OCI-LY3 (cell line): Measurements from ENCODE around the gene ZBTB49.

Experiments used
- CTCF ChIP-seq: fragments of 200-600, 300-600 bp; sonication (generic); IDR thresholded peaks from 2 replicates; pipeline ENCODE4 v1.5.1; 2014; ENCODE audit warnings: antibody characterized with exemption, low read length, low read depth
- EZH2phosphoT487 ChIP-seq: fragments of 200-600 bp; shearing (Covaris generic); IDR thresholded peaks from 2 replicates; pipeline ENCODE4 v1.6.1; 2018; ENCODE audit warnings: antibody characterized with exemption, mixed run types, low read depth

DNA sequence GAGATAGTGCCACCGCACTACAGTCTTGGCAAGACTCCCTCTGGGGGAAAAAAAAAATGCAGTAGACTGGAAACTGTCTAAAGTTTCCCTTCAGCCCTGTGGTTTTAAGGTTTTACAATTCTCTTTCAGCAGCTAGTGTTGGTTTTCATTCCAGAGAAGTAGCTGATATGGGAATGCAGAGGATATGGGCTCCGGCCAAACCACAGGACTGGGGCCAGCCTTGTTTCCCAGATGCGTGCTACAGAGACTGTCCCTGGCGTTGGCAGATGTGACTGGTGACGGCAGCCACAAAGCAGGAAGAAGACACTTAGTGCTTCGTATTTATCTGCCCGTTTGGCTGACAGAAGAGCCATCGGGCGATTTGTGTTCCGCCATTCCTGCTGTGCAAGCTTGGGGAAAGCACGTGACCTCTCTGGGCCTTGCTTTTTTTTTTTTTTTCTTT, 43.2 kb downstream of the ZBTB49 start:
- TF ChIP-seq CTCF = no peak
- TF ChIP-seq EZH2phosphoT487 = no peak
